Measurements from ENCODE around the gene PTPRT.

DNA sequence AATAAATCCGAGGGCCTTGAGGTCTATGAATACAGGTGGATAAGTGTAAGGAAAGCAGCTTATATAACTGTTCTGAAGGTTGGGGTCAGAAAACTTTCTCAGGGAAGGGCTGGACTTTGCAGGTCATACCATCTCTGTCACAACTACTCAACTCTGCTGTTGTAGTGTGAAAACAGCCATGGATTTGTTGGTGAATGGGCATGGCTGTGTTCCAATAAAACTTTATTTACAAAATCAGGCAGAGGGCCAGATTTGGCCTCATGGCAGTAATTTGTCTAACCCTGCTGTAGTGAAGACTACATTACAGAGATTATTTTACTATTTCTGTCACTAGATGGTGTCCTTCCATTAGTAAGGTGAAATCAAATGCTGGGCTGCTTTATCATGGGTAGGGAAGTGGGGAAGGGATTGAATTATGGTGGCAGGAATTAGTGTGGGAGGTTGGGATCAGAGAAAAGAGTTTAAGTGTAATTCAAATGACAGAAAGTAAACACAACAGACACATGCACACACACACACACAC is 1161.9 kb downstream of the PTPRT start:
- TF ChIP-seq, protein P1, sequence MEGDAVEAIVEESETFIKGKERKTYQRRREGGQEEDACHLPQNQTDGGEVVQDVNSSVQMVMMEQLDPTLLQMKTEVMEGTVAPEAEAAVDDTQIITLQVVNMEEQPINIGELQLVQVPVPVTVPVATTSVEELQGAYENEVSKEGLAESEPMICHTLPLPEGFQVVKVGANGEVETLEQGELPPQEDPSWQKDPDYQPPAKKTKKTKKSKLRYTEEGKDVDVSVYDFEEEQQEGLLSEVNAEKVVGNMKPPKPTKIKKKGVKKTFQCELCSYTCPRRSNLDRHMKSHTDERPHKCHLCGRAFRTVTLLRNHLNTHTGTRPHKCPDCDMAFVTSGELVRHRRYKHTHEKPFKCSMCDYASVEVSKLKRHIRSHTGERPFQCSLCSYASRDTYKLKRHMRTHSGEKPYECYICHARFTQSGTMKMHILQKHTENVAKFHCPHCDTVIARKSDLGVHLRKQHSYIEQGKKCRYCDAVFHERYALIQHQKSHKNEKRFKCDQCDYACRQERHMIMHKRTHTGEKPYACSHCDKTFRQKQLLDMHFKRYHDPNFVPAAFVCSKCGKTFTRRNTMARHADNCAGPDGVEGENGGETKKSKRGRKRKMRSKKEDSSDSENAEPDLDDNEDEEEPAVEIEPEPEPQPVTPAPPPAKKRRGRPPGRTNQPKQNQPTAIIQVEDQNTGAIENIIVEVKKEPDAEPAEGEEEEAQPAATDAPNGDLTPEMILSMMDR (IDR thresholded peaks at IDR 0.05; ENCODE audit: low read depth, low read length) = no peak
- no peak for TF ChIP-seq POLR2A (IDR thresholded peaks at IDR 0.05; ENCODE audit: extremely low read depth, insufficient read length)

Data from NB4 (cell line).